NCI-H510A (cell line): ENCODE data around the gene PSMD1.

Source experiments
- DNase-seq: peaks from one replicate; lab custom pipeline; 2025; lab: John Stamatoyannopoulos, UW

Gene PSMD1

GRCh38 chr2:231034291-231034882, 22.3 kb upstream of the PSMD1 start:
- DNase-seq = no peak

GRCh38 chr2:231036131-231036530, 20.5 kb upstream of the PSMD1 start:
- DNase-seq = no peak

DNA sequence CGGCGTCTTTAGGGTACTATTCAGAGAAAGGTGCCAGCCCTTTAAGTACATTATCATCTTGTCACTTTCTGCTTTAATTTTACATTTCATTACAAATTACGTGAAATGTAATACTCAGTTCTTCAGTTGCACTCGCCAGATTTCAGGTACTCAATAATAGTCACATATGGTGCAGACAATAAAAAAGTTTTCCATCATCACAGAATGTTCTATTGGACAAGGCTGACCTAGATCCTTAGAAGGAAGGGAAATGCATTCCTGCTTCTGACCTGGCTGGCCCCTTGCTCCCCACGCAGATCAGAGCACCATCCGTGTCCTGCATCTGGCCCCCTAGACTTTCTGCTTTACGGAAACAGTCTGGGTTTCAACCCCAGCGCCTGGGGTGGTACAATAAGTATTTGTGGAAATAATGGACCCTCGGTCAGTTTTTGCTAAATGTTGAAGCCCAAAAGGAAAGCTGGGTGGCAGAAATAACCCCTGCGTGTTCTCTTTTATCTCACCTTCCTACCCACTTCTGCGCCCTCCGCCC, 20.0 kb upstream of the PSMD1 start:
- no peak for DNase-seq

- DNase-seq = peak; percentile 49
Measured at GRCh38 chr2:231037202-231037730, 19.4 kb upstream of the PSMD1 start, which contains the start of gene C2orf72. Gene C2orf72 (plus strand): TSS chr2:231037523. CDS start chr2:231037566, 43 bp downstream.

DNA sequence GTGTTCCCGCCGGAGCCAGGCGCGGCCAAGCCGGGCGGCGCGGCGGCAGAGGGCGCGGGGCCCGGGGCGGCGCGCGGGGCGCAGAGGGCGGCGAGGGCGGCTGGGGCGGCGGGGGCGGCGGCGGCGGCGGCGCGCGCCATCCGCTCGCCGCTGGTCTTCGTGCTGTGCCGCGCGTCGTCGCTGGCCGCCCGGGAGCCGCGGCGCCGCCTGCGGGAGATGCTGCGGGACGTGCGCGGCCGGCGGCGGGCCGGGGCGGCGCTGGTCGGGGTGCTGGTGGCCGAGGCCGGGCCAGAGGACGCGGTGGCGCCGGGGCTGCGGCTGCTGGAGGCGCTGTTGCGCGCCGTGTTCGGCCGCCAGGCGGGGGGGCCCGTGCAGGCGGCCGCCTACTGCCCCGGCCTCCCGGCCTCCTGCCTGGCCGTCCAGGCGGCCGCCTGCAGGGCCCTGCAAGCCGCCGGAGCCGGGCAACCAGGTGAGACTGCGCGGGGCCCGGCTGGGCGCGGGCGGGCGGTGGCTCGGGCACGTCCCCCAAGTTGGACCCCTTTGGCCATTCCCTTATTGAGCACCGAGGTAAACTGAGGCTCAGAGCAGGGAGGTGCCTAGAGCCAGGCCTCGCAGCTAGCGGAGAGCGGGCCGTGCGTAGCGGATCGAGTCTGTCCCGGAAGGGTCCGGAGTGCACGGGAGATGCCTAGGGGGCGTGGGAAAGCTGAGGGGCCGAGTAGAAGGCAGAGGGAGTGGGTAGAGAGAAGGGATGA, 18.8 kb upstream of the PSMD1 start:
- DNase-seq = peak; percentile 34

DNA sequence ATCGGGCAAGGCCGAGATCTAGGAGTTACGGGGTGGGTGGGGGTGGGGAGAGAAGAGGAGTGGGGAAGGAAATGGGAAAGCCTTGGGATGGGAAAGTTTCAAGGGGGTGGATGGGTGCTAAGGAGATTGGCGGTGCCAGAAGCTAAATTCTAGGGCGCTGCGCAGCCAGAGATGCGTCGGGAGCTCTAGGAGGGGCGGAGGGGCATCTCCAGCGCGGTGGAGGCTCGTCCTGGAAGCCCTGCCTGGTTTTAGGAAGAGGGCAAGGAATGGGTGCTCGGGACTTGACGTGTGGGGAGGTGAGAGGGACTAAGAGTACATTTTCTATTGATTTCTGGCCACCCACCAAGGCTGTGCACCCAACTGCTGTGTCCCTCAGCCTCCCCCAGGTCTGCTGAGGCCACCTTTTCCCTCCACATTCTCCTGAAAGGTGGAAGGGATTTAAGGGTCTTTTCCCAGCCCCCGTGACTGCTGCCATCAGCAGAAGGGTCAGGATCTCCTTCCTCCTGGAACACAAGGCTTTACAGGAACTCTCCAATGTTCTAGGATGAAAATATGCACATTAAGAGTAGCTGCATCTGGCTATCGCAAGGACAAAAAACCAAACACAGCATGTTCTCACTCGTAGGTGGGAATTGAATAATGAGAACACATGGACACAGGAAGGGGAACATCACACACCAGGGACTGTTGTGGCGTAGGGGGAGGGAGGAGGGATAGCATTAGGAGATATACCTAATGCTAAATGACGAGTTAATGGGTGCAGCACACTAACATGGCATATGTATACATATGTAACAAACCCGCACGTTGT, 18.0 kb upstream of the PSMD1 start:
- DNase-seq = no peak

DNA sequence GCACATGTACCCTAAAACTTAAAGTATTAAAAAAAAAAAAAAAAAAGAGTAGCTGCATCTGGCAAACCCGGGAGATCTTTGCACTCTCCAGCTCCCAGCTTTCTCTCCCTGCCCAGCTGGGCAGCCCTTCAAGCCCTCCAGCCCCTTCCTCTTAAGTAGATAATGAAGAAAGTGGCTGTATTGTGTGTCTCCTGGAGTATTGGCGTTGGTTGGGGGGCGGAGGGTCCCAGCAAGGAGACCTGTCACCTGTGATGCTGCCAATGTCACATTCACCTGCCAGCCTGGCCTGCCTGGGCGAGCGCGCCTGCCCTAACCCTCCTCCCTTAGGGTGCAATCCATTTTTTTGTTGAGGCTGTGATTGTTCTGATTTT, 17.4 kb upstream of the PSMD1 start:
- no peak for DNase-seq

- no peak for DNase-seq
Measured at GRCh38 chr2:231039821-231040364, 16.8 kb upstream of the PSMD1 start.

GRCh38 chr2:231041061-231041689, 15.5 kb upstream of the PSMD1 start:
- DNase-seq = no peak

DNA sequence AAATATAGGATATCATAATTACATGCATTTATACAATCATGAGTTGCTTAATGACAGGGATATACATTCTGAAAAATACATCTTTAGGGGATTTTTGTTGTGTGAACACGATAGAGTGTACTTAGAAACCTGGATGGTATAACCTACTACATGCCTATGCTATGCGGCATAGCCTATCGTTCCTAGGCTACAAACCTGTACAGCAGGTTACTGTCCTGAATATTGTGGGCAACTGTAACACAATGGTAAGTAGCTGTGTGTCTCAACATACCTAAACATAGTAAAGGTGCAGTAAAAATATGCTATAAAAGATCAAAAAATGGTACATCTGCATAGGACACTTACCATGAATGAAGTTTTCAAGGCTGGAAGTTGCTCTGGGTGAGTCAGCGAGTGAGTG, 12.9 kb upstream of the PSMD1 start:
- no peak for DNase-seq

- no peak for DNase-seq
Measured at GRCh38 chr2:231046916-231047273, 9.8 kb upstream of the PSMD1 start.

DNA sequence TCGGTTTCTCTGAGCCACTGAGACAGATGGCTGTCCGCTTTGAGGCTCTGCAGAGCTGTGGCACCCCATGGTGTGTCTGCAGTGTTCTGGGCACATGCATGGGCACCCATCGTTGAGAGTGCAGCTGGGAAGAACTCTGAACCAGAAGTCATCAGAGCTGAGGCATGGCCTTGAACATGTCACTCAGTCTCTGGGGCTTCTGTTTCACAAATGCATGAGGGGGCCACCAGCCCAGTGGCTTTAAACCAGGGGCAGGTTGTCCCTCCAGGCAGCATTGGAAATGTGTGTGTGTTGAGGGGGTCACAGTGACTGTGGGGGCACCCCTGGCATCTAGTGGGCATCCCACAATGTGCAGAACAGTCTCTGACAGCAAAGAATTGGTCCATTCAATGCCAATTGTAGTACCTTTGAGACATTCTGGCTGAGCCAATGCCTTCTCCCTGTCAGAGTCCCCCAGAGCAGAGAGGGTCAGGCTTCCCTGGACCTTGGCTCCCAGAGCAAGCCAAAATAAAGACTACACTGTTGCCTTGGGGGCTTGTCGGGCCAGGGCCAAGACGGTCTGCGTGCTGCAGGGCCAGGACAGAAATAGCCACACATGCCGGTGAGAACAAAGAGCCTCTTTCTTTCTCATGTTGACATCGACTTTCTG, 9.3 kb upstream of the PSMD1 start:
- DNase-seq = no peak

- DNase-seq = no peak
Measured at GRCh38 chr2:231047923-231048915, 8.4 kb upstream of the PSMD1 start.

GRCh38 chr2:231049286-231050017, 7.2 kb upstream of the PSMD1 start:
- no peak for DNase-seq

GRCh38 chr2:231050018-231050901, 6.4 kb upstream of the PSMD1 start:
- DNase-seq = no peak

DNA sequence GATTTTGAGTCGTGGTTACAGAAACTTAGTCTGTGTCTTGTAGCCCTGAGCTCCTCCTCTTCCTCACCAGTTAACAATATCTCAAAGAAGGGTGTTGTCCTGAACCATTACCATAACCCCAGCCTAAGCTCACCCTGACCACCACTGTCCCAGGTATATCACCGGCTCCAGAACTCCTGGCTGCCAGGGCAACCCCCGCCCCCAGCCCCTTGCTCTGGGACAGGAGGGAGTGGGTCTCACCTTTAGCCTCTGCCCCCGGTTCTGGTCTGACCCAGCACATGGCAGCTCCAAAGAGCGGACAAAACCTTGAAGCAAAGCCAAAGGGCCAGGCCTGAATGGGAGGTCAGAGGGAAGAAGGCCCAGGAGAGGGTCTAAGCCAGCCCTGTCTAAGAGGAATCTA, 5.6 kb upstream of the PSMD1 start:
- DNase-seq = no peak

DNA sequence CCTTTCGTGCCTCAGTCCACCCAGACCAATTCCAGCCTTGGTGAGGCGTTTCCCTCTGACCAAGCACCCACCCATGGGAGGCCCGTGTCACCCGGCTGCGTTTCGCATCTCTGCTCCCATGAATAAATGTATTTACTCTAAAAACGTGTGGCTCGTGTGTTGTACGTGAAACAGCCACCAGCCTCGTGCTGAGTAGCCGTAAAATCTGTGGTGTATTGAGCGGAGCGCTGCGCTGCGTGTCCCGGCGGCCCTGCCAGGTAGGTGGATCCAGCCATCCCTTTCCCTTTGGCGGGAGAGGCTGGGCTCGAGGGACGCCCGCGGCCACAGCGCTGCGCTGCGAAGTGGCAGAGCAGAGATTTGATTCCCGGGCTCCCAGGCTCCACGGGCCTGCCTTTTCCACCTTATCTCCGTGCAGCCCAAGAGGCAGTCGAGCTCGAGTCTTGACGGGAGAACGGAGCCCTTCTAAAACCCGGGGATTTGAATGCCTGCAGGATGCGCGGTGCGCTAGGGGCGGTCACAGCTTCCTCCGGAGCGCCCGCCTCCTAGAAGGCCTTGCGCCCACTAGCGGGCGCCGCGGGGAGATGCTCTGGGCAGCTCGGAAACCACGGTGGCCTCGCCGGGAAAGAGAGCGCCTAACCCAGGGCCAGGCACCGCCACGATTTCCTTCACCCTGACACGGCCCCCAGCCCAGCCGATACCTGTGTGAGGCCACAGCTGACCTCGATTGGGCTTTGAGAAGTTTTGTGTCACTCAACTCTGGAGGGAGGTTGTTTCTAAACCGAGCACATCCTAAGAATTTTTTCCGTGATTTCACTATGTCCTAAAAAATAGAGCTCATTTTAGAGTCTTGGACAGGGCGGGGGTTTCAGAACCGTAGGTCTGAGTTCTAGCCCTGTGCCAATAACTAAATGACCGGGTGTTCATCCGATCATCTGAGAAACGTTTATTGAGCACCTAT, 3.9 kb upstream of the PSMD1 start:
- DNase-seq = peak; percentile 90
